Measurements from ENCODE around the gene RHOD. TPM values are rescaled to one million over a fixed set of nuclear protein-coding genes. Genes with fewer than 3 reads are reported as not detected.

The RHOD gene
- total RNA-seq, 1 experiment from 2014 or later, result 13.1 TPM

- peaks cover 41% of the 10 kb centered on the region for H3K27me3 Mint-ChIP-seq (ENCODE audit: low read depth)
- peaks cover 29% of the 10 kb centered on the region for H3K4me1 Mint-ChIP-seq
- POLR2A ChIA-PET, result no interaction called here
- no peaks in the 10 kb centered on the region for H3K36me3 Mint-ChIP-seq
- H3K4me3 Mint-ChIP-seq, result no peak overlapping the region
- TF ChIP-seq TEAD1 (CRISPR knock-in tag; IDR thresholded peaks at IDR 0.05) (no peak), GABPB1 (CRISPR knock-in tag; IDR thresholded peaks at IDR 0.05) (no peak), NR2C2 (CRISPR knock-in tag; IDR thresholded peaks at IDR 0.05) (no peak), ZNF219 (CRISPR knock-in tag; IDR thresholded peaks at IDR 0.05; ENCODE audit: borderline replicate concordance) (no peak), MYBL2 (CRISPR knock-in tag; IDR thresholded peaks at IDR 0.05) (no peak)
- TF ChIP-seq, protein P1, sequence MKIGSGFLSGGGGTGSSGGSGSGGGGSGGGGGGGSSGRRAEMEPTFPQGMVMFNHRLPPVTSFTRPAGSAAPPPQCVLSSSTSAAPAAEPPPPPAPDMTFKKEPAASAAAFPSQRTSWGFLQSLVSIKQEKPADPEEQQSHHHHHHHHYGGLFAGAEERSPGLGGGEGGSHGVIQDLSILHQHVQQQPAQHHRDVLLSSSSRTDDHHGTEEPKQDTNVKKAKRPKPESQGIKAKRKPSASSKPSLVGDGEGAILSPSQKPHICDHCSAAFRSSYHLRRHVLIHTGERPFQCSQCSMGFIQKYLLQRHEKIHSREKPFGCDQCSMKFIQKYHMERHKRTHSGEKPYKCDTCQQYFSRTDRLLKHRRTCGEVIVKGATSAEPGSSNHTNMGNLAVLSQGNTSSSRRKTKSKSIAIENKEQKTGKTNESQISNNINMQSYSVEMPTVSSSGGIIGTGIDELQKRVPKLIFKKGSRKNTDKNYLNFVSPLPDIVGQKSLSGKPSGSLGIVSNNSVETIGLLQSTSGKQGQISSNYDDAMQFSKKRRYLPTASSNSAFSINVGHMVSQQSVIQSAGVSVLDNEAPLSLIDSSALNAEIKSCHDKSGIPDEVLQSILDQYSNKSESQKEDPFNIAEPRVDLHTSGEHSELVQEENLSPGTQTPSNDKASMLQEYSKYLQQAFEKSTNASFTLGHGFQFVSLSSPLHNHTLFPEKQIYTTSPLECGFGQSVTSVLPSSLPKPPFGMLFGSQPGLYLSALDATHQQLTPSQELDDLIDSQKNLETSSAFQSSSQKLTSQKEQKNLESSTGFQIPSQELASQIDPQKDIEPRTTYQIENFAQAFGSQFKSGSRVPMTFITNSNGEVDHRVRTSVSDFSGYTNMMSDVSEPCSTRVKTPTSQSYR (CRISPR knock-in tag; IDR thresholded peaks at IDR 0.05), result no peak
- TF ChIP-seq, protein P2, sequence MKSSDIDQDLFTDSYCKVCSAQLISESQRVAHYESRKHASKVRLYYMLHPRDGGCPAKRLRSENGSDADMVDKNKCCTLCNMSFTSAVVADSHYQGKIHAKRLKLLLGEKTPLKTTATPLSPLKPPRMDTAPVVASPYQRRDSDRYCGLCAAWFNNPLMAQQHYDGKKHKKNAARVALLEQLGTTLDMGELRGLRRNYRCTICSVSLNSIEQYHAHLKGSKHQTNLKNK (CRISPR knock-in tag; IDR thresholded peaks at IDR 0.05), result no peak
- TF ChIP-seq, protein P3, sequence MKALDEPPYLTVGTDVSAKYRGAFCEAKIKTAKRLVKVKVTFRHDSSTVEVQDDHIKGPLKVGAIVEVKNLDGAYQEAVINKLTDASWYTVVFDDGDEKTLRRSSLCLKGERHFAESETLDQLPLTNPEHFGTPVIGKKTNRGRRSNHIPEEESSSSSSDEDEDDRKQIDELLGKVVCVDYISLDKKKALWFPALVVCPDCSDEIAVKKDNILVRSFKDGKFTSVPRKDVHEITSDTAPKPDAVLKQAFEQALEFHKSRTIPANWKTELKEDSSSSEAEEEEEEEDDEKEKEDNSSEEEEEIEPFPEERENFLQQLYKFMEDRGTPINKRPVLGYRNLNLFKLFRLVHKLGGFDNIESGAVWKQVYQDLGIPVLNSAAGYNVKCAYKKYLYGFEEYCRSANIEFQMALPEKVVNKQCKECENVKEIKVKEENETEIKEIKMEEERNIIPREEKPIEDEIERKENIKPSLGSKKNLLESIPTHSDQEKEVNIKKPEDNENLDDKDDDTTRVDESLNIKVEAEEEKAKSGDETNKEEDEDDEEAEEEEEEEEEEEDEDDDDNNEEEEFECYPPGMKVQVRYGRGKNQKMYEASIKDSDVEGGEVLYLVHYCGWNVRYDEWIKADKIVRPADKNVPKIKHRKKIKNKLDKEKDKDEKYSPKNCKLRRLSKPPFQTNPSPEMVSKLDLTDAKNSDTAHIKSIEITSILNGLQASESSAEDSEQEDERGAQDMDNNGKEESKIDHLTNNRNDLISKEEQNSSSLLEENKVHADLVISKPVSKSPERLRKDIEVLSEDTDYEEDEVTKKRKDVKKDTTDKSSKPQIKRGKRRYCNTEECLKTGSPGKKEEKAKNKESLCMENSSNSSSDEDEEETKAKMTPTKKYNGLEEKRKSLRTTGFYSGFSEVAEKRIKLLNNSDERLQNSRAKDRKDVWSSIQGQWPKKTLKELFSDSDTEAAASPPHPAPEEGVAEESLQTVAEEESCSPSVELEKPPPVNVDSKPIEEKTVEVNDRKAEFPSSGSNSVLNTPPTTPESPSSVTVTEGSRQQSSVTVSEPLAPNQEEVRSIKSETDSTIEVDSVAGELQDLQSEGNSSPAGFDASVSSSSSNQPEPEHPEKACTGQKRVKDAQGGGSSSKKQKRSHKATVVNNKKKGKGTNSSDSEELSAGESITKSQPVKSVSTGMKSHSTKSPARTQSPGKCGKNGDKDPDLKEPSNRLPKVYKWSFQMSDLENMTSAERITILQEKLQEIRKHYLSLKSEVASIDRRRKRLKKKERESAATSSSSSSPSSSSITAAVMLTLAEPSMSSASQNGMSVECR (CRISPR knock-in tag; IDR thresholded peaks at IDR 0.05; ENCODE audit: borderline replicate concordance), result no peak
- CTCF ChIA-PET, result no interaction called here
- no peaks in the 10 kb centered on the region for H3K9me3 Mint-ChIP-seq
- DNase-seq (ENCODE audit: low spot score) (no peak), ATAC-seq (no peak)
- H3K27ac Mint-ChIP-seq, result no peak overlapping the region
Measured at GRCh38 chr11:67024966-67025365, 31.7 kb upstream of the RHOD start.

DNA sequence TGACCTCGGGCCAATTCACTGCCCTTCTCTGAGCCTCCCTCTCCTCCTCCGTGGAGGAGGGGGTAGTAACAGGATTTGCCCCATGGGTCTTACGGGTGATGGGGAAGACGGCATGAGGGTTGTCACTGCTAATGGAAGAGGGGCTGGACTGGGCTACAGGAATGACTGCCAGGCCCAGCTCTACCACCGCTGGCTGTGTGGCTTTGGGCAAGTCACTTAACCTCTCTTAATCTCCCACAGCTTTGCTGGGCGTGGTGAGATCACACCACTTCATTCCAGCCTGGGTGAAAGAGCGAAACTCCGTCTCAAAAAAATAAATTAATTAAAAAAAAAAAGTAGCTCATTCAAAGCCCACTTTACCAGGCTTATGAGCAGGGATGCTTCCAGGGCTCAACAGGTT is 30.9 kb upstream of the RHOD start:
- CTCF ChIA-PET, result interaction anchor here (0.7 kb wide), 1 partner anchor 10 kb away, joined by 3 read pairs; no protein-coding TSS in a partner anchor
- H3K27me3 Mint-ChIP-seq (ENCODE audit: low read depth), result peaks cover 41% of the 10 kb centered on the region
- H3K4me3 Mint-ChIP-seq, result no peak overlapping the region
- TF ChIP-seq MLX (CRISPR knock-in tag; IDR thresholded peaks at IDR 0.05), result no peak
- no peaks in the 10 kb centered on the region for H3K36me3 Mint-ChIP-seq
- peaks cover 36% of the 10 kb centered on the region for H3K4me1 Mint-ChIP-seq
- no peaks in the 10 kb centered on the region for H3K9me3 Mint-ChIP-seq
- DNase-seq (ENCODE audit: low spot score) (no peak), ATAC-seq (no peak)
- H3K27ac Mint-ChIP-seq, result no peak overlapping the region
- POLR2A ChIA-PET, result no interaction called here

- ATAC-seq, result no peak
- POLR2A ChIA-PET, result no interaction called here
- H3K36me3 Mint-ChIP-seq, result no peaks in the 10 kb centered on the region
Measured at GRCh38 chr11:67026941-67027340, 29.7 kb upstream of the RHOD start.

More at GRCh38 chr11:67026941-67027340, 29.7 kb upstream of the RHOD start:
- TF ChIP-seq KAT7 (CRISPR knock-in tag; IDR thresholded peaks at IDR 0.05; ENCODE audit: borderline replicate concordance), result no peak
- TF ChIP-seq NR3C1 (CRISPR knock-in tag; conservative IDR thresholded peaks at IDR 0.05; ENCODE audit: low read depth), result no peak
- no peak for TF ChIP-seq OVOL2 (CRISPR knock-in tag; IDR thresholded peaks at IDR 0.05; ENCODE audit: borderline replicate concordance)
- TF ChIP-seq JUN (CRISPR knock-in tag; IDR thresholded peaks at IDR 0.05), result no peak
- TF ChIP-seq SMAD3 (CRISPR knock-in tag; IDR thresholded peaks at IDR 0.05; ENCODE audit: borderline replicate concordance), result no peak
- no peak for TF ChIP-seq ZNF512 (CRISPR knock-in tag; IDR thresholded peaks at IDR 0.05; ENCODE audit: borderline replicate concordance)
- TF ChIP-seq, protein P4, sequence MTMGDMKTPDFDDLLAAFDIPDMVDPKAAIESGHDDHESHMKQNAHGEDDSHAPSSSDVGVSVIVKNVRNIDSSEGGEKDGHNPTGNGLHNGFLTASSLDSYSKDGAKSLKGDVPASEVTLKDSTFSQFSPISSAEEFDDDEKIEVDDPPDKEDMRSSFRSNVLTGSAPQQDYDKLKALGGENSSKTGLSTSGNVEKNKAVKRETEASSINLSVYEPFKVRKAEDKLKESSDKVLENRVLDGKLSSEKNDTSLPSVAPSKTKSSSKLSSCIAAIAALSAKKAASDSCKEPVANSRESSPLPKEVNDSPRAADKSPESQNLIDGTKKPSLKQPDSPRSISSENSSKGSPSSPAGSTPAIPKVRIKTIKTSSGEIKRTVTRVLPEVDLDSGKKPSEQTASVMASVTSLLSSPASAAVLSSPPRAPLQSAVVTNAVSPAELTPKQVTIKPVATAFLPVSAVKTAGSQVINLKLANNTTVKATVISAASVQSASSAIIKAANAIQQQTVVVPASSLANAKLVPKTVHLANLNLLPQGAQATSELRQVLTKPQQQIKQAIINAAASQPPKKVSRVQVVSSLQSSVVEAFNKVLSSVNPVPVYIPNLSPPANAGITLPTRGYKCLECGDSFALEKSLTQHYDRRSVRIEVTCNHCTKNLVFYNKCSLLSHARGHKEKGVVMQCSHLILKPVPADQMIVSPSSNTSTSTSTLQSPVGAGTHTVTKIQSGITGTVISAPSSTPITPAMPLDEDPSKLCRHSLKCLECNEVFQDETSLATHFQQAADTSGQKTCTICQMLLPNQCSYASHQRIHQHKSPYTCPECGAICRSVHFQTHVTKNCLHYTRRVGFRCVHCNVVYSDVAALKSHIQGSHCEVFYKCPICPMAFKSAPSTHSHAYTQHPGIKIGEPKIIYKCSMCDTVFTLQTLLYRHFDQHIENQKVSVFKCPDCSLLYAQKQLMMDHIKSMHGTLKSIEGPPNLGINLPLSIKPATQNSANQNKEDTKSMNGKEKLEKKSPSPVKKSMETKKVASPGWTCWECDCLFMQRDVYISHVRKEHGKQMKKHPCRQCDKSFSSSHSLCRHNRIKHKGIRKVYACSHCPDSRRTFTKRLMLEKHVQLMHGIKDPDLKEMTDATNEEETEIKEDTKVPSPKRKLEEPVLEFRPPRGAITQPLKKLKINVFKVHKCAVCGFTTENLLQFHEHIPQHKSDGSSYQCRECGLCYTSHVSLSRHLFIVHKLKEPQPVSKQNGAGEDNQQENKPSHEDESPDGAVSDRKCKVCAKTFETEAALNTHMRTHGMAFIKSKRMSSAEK (CRISPR knock-in tag; IDR thresholded peaks at IDR 0.05; ENCODE audit: borderline replicate concordance), result no peak
- TF ChIP-seq FOXP1 (CRISPR knock-in tag; IDR thresholded peaks at IDR 0.05; ENCODE audit: borderline replicate concordance), result no peak
- no peak for TF ChIP-seq MAX (CRISPR knock-in tag; IDR thresholded peaks at IDR 0.05)
- H3K4me3 Mint-ChIP-seq, result no peak overlapping the region
- DNase-seq (ENCODE audit: low spot score), result no peak
- H3K4me1 Mint-ChIP-seq, result peaks cover 46% of the 10 kb centered on the region
- CTCF ChIA-PET, result interaction anchor here (1.0 to 1.7 kb wide), 5 partner anchors 10 to 55 kb away, joined by 3 to 7 read pairs (median 4); no protein-coding TSS in a partner anchor
- peaks cover 35% of the 10 kb centered on the region for H3K27me3 Mint-ChIP-seq (ENCODE audit: low read depth)
- no peaks in the 10 kb centered on the region for H3K9me3 Mint-ChIP-seq
- H3K27ac Mint-ChIP-seq, result no peak overlapping the region

Measured in WTC11 (cell line).